ENCODE data around the gene PNMA8B.
"Not testable (repeated sequence)": the region's sequence is repeated elsewhere in the genome, so short reads cannot be mapped to it uniquely, and the experiment has no call there.

DNA sequence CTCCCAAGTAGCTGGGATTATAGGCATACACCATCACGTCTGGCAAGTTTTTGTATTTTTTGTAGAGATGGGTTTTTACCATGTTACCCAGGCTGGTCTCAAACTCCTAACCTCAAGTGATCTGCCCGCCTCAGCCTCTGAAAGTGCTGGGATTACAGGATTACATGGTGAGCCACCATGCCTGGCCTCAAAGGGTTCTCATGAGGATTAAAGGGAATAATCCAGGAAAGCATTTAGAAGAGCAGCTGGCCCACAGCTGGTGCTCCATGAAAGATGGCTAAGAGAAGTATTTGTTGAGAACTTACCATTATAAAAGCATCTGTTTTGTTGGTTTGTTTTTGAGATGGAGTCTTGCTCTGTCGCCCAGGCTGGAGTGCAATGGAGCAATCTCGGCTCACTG, 1.2 kb upstream of the PNMA8B start:
- not testable (repeated sequence) for TF ChIP-seq ZNF274 (IDR thresholded peaks at IDR 0.05; ENCODE audit: low read length); ZNF274 (tag by site-specific recombination; IDR thresholded peaks at IDR 0.05; ENCODE audit: borderline replicate concordance); ZNF596 (tag by site-specific recombination; IDR thresholded peaks at IDR 0.05); YY2 (tag by site-specific recombination; IDR thresholded peaks at IDR 0.05); OVOL3 (tag by site-specific recombination; IDR thresholded peaks at IDR 0.05); ZNF354C (tag by site-specific recombination; IDR thresholded peaks at IDR 0.05; ENCODE audit: borderline replicate concordance, low read depth); HOXD13 (CRISPR knock-in tag; IDR thresholded peaks at IDR 0.05; ENCODE audit: borderline replicate concordance); ZNF138 (tag by site-specific recombination; IDR thresholded peaks at IDR 0.05; ENCODE audit: borderline replicate concordance); ZNF510 (tag by site-specific recombination; IDR thresholded peaks at IDR 0.05; ENCODE audit: insufficient replicate concordance); GLIS2 (tag by site-specific recombination; IDR thresholded peaks at IDR 0.05); ZNF501 (tag by site-specific recombination; IDR thresholded peaks at IDR 0.05)
- TF ChIP-seq, protein P1, sequence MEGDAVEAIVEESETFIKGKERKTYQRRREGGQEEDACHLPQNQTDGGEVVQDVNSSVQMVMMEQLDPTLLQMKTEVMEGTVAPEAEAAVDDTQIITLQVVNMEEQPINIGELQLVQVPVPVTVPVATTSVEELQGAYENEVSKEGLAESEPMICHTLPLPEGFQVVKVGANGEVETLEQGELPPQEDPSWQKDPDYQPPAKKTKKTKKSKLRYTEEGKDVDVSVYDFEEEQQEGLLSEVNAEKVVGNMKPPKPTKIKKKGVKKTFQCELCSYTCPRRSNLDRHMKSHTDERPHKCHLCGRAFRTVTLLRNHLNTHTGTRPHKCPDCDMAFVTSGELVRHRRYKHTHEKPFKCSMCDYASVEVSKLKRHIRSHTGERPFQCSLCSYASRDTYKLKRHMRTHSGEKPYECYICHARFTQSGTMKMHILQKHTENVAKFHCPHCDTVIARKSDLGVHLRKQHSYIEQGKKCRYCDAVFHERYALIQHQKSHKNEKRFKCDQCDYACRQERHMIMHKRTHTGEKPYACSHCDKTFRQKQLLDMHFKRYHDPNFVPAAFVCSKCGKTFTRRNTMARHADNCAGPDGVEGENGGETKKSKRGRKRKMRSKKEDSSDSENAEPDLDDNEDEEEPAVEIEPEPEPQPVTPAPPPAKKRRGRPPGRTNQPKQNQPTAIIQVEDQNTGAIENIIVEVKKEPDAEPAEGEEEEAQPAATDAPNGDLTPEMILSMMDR (tag by site-specific recombination; IDR thresholded peaks at IDR 0.05), result not testable (repeated sequence)
- TF ChIP-seq, protein P2, sequence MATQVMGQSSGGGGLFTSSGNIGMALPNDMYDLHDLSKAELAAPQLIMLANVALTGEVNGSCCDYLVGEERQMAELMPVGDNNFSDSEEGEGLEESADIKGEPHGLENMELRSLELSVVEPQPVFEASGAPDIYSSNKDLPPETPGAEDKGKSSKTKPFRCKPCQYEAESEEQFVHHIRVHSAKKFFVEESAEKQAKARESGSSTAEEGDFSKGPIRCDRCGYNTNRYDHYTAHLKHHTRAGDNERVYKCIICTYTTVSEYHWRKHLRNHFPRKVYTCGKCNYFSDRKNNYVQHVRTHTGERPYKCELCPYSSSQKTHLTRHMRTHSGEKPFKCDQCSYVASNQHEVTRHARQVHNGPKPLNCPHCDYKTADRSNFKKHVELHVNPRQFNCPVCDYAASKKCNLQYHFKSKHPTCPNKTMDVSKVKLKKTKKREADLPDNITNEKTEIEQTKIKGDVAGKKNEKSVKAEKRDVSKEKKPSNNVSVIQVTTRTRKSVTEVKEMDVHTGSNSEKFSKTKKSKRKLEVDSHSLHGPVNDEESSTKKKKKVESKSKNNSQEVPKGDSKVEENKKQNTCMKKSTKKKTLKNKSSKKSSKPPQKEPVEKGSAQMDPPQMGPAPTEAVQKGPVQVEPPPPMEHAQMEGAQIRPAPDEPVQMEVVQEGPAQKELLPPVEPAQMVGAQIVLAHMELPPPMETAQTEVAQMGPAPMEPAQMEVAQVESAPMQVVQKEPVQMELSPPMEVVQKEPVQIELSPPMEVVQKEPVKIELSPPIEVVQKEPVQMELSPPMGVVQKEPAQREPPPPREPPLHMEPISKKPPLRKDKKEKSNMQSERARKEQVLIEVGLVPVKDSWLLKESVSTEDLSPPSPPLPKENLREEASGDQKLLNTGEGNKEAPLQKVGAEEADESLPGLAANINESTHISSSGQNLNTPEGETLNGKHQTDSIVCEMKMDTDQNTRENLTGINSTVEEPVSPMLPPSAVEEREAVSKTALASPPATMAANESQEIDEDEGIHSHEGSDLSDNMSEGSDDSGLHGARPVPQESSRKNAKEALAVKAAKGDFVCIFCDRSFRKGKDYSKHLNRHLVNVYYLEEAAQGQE (tag by site-specific recombination; IDR thresholded peaks at IDR 0.05), result not testable (repeated sequence)
- TF ChIP-seq, protein P3, sequence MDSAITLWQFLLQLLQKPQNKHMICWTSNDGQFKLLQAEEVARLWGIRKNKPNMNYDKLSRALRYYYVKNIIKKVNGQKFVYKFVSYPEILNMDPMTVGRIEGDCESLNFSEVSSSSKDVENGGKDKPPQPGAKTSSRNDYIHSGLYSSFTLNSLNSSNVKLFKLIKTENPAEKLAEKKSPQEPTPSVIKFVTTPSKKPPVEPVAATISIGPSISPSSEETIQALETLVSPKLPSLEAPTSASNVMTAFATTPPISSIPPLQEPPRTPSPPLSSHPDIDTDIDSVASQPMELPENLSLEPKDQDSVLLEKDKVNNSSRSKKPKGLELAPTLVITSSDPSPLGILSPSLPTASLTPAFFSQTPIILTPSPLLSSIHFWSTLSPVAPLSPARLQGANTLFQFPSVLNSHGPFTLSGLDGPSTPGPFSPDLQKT (IDR thresholded peaks at IDR 0.05; ENCODE audit: borderline replicate concordance, low read depth, low read length), result not testable (repeated sequence)

Data from HEK293 (cell line).